HepG2 (cell line): Measurements from ENCODE around the gene LCLAT1. TPM values are rescaled to one million over a fixed set of nuclear protein-coding genes. Genes with fewer than 3 reads are reported as not detected.

ENCODE experiments used
- ATAC-seq: fragments of 200-7000 bp; cut with Tn5 transposase; 3 replicates; pipeline ENCODE4 v1.9.1; 2020; ENCODE audit warnings: mild to moderate bottlenecking, moderate library complexity
- BruUV-seq: library from RNA; stranded (reverse); fragments of 400-500 nt; replicated peaks from 2 replicates; lab custom pipeline; 2021; lab: Mats Ljungman, UMichigan
- CTCF ChIA-PET: fragments of 300-600 bp; formaldehyde crosslinking; extraction: SDS; loops from one replicate; lab custom pipeline; 2021; ENCODE audit warnings: low total read pairs, inconsistent platforms, low intra/inter-chr PET ratio; lab: Yijun Ruan, JAX
- POLR2A ChIA-PET: fragments of 350-600 bp; sonication (Branson Sonifier 250); formaldehyde crosslinking; loops from one replicate; lab custom pipeline; 2020; ENCODE audit warnings: antibody characterized with exemption, inconsistent platforms; lab: Yijun Ruan, JAX
- DNase-seq: peaks from one replicate; pipeline ENCODE4 v3.0.0-alpha.2; 2015; ENCODE audit warnings: low spot score
- FAIRE-seq: peaks from 3 replicates; lab custom pipeline; 2011; peaks lifted over from hg19 to GRCh38; lab: Jason Lieb, UNC
- H2AFZ ChIP-seq: one replicate; pipeline ENCODE4 v1.6.1; 2011; ENCODE audit warnings: low read length, inconsistent platforms
- H3K27ac ChIP-seq: fragments of 300-600 bp; 3 replicates; pipeline ENCODE4 v1.8.0; 2011; ENCODE audit warnings: mixed run types, mild to moderate bottlenecking, mixed read lengths, low read length, inconsistent platforms; ENCODE audit not compliant: insufficient read depth; ENCODE audit errors: extremely low read length
- H3K27me3 ChIP-seq, 2 experiments: fragments of 200-600 bp in 1 of 2; 2 replicates in 1 of 2; 3 replicates in 1 of 2; pipeline versions ENCODE4 v1.6.0 to v1.8.0; 2011; ENCODE audit warnings: low read length in 2 of 2, mild to moderate bottlenecking in 2 of 2, moderate library complexity in 2 of 2, inconsistent platforms in 1 of 2; ENCODE audit not compliant: insufficient read depth in 2 of 2, control insufficient read depth in 1 of 2
- H3K36me3 ChIP-seq, 2 experiments: fragments of 200-600 bp in 1 of 2; replicated peaks in 1 of 2; 2 replicates in 1 of 2; 3 replicates in 1 of 2; pipeline versions ENCODE4 v1.5.1 to v1.8.0; 2011; ENCODE audit warnings: low read length in 2 of 2, inconsistent platforms in 1 of 2; ENCODE audit not compliant: insufficient read depth in 2 of 2, control insufficient read depth in 1 of 2
- H3K4me1 ChIP-seq: 2 replicates; pipeline ENCODE4 v1.5.1; 2012; ENCODE audit warnings: low read length, inconsistent platforms; ENCODE audit not compliant: insufficient read depth
- H3K4me2 ChIP-seq: 2 replicates; pipeline ENCODE4 v1.6.0; 2011; ENCODE audit warnings: low read depth, low read length, inconsistent platforms
- H3K4me3 ChIP-seq, 3 experiments: fragments of 200-600 bp in 1 of 3; sonication (generic), shearing (Covaris generic) in 1 of 3; replicated peaks in 1 of 3; 2 replicates each; pipeline ENCODE4 v1.5.1; 2011 to 2016; ENCODE audit warnings: low read length in 3 of 3, inconsistent platforms in 2 of 3, low read depth in 2 of 3, mild to moderate bottlenecking in 2 of 3, control low read depth in 1 of 3, mixed read lengths in 1 of 3; ENCODE audit not compliant: insufficient read depth in 1 of 3
- H3K79me2 ChIP-seq: one replicate; pipeline ENCODE4 v1.6.1; 2011; ENCODE audit warnings: low read length, inconsistent platforms; ENCODE audit not compliant: insufficient read depth
- H3K9ac ChIP-seq: 2 replicates; pipeline ENCODE4 v1.6.0; 2011; ENCODE audit warnings: mild to moderate bottlenecking, low read depth, low read length, inconsistent platforms; ENCODE audit not compliant: insufficient read depth
- H3K9me3 ChIP-seq: 2 replicates; pipeline ENCODE4 v1.5.1; 2012; ENCODE audit warnings: mild to moderate bottlenecking, low read length
- H4K20me1 ChIP-seq: 2 replicates; pipeline ENCODE4 v1.6.0; 2011; ENCODE audit warnings: inconsistent platforms, mild to moderate bottlenecking, low read length, moderate library complexity; ENCODE audit not compliant: insufficient read depth
- AGO2 ChIP-seq: fragments of 200-400 bp; formaldehyde crosslinking; optimal IDR thresholded peaks from 2 replicates; pipeline ENCODE3; 2017; ENCODE audit warnings: mild to moderate bottlenecking, low read depth, low read length, moderate library complexity
- ARNTL ChIP-seq: sonication (generic); formaldehyde crosslinking; IDR thresholded peaks from 2 replicates; pipeline ENCODE4 v1.4.0; 2020; ENCODE audit warnings: mild to moderate bottlenecking, missing genetic modification reagents
- ERF ChIP-seq: IDR thresholded peaks from 2 replicates; pipeline ENCODE4 v1.6.1; 2018; ENCODE audit warnings: missing biosample characterization, missing genetic modification reagents
- NCOA1 ChIP-seq: sonication (generic); formaldehyde crosslinking; IDR thresholded peaks from 2 replicates; pipeline ENCODE4 v1.9.0; 2021; ENCODE audit warnings: missing genetic modification reagents
- NR2C2 ChIP-seq: sonication (generic); formaldehyde crosslinking; IDR thresholded peaks from 2 replicates; pipeline ENCODE4 v1.4.0; 2020; ENCODE audit warnings: missing genetic modification reagents, mild to moderate bottlenecking, moderate library complexity, borderline replicate concordance
- SIX4 ChIP-seq: sonication (generic); formaldehyde crosslinking; IDR thresholded peaks from 2 replicates; pipeline ENCODE4 v1.4.0; 2020; ENCODE audit warnings: missing genetic modification reagents
- ZNF317 ChIP-seq: sonication (generic); formaldehyde crosslinking; IDR thresholded peaks from 2 replicates; pipeline ENCODE4 v1.5.0; 2020; ENCODE audit warnings: mild to moderate bottlenecking, missing genetic modification reagents
- ZNF674 ChIP-seq: sonication (generic); formaldehyde crosslinking; IDR thresholded peaks from 2 replicates; pipeline ENCODE4 v1.5.0; 2020; ENCODE audit warnings: low read depth, mild to moderate bottlenecking, missing genetic modification reagents
- WGBS: methylation state at CpG from one replicate; pipeline ENCODE4 v1.1.6; 2017; ENCODE audit warnings: low lambda C conversion rate; 5-methylcytosine and 5-hydroxymethylcytosine counted together
- in situ Hi-C: cut with HindIII; loops from 2 replicates; pipeline ENCODE4 v1.10.0; 2017; ENCODE audit warnings: low pct_unique_long_range_greater_than_20kb; ENCODE audit not compliant: extremely low pct_ligation_motif_present
- intact Hi-C: fragments of 100-400 bp; cut with micrococcal nuclease; formaldehyde crosslinking; loops from one replicate; pipeline ENCODE4 v1.10.0; 2022; ENCODE audit not compliant: unreplicated experiment
- polyA plus RNA-seq, 8 experiments: library from polyadenylated mRNA; depleted of rRNA in 3 of 8; stranded (reverse) in 7 of 8; unstranded in 1 of 8; fragments of >200 nt; fragmentation: Illumina TruSeq in 4 of 8; extraction: Trizol in 4 of 8; gene quantifications; 2 replicates each; pipeline versions ENCODE4 v1.2.1 to v1.2.3, GENCODE V29; 2011 to 2016; ENCODE audit warnings: low read depth in 4 of 8, missing spikeins in 1 of 8, mixed read lengths in 1 of 8; ENCODE audit not compliant: insufficient read depth in 1 of 8
- total RNA-seq, 5 experiments: library from RNA; depleted of rRNA; stranded (reverse); fragments of >200 nt; fragmentation: Illumina TruSeq; extraction: Trizol; gene quantifications; 2 replicates each; pipeline ENCODE4 v1.2.3, GENCODE V29; 2016; ENCODE audit warnings: low read depth in 1 of 5
- TF ChIP-seq, protein P1 (sequence below): sonication (generic); formaldehyde crosslinking; conservative IDR thresholded peaks from 2 replicates; pipeline ENCODE4 v1.8.0; 2022; ENCODE audit warnings: mild to moderate bottlenecking, moderate library complexity, missing genetic modification reagents
- TF ChIP-seq, protein P2 (sequence below): sonication (generic); formaldehyde crosslinking; conservative IDR thresholded peaks from 2 replicates; pipeline ENCODE4 v1.4.0; 2020; ENCODE audit warnings: missing genetic modification reagents
- TF ChIP-seq, protein P3 (sequence below): sonication (generic); formaldehyde crosslinking; IDR thresholded peaks from 2 replicates; pipeline ENCODE4 v1.8.1; 2022; ENCODE audit warnings: mild to moderate bottlenecking, missing genetic modification reagents
- TF ChIP-seq, protein P4 (sequence below): sonication (generic); formaldehyde crosslinking; IDR thresholded peaks from 2 replicates; pipeline ENCODE4 v1.5.0; 2020; ENCODE audit warnings: missing genetic modification reagents
- TF ChIP-seq, protein P5 (sequence below): sonication (generic); formaldehyde crosslinking; IDR thresholded peaks from 2 replicates; pipeline ENCODE4 v1.5.0; 2020; ENCODE audit warnings: missing genetic modification reagents

Gene LCLAT1
- total and polyA plus RNA-seq, 2 of the 13 experiments (the other 11 are each of a cell fraction or from before 2014, with no cell fraction given) = 18.0 to 28.0 TPM

DNA sequence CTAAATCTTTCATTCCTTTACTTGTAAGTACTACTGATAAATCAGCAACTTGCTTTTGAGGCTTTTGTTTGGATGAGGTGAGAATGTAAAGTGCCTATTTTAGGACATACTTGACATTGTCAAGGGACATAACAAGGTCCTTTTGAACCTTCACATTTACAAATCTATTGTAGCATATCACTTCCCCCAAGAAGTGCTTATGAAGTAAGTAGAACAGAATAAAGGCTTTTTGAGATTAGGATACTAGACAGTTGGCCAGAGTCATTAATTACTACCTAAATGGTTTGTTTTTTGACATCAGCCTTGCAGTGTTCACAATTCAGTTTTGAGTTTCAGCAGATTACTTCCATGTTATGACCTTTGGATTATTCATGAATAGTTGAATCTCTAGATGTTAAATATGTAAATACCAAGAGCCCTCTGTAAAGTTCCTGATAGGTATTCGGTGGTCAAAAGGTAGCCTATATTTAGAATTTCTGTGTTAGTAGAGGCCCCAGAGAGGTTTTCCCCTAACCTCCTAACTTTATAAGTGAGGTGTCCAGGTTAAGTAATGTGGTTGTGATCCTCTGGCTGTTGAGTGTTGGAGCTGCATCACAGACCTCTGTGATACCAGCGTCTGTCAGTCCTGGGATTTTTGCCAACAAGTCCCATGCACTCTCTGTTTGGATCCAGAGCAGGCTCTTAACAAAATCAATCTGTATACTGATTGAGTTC is 67.2 kb downstream of the LCLAT1 start:
- ChIA-PET POLR2A (no interaction called here), CTCF (no interaction called here)
- in situ Hi-C loops = no loop called here
- FAIRE-seq (no peak), DNase-seq (peak; percentile 15), ATAC-seq (peak; percentile 29; the same call in 1 of the 3 replicates)
- peaks cover 27% of the 10 kb centered on the region for H3K79me2 ChIP-seq
- no peak overlapping the region for H3K4me3 ChIP-seq
- H4K20me1 ChIP-seq = no peaks in the 10 kb centered on the region
- no peak overlapping the region for H3K4me2 ChIP-seq
- no peak overlapping the region for H2AFZ ChIP-seq
- H3K4me1 ChIP-seq = peaks cover 52% of the 10 kb centered on the region
- intact Hi-C loops = no loop called here
- no peaks in the 10 kb centered on the region for H3K27me3 ChIP-seq
- 0 out of 5 replicates have a peak, but pooled peaks cover 0 to 4% of the 10 kb centered on the region in 2 experiments for H3K36me3 ChIP-seq
- WGBS = 78% methylated on average over 2 of the region's 2 CpGs
- no peak overlapping the region for H3K27ac ChIP-seq
- H3K9me3 ChIP-seq = peaks cover 10% of the 10 kb centered on the region; the same call in 1 of the 2 replicates
- no TSS peak for BruUV-seq
- H3K9ac ChIP-seq = no peak overlapping the region
- TF ChIP-seq, protein P1, sequence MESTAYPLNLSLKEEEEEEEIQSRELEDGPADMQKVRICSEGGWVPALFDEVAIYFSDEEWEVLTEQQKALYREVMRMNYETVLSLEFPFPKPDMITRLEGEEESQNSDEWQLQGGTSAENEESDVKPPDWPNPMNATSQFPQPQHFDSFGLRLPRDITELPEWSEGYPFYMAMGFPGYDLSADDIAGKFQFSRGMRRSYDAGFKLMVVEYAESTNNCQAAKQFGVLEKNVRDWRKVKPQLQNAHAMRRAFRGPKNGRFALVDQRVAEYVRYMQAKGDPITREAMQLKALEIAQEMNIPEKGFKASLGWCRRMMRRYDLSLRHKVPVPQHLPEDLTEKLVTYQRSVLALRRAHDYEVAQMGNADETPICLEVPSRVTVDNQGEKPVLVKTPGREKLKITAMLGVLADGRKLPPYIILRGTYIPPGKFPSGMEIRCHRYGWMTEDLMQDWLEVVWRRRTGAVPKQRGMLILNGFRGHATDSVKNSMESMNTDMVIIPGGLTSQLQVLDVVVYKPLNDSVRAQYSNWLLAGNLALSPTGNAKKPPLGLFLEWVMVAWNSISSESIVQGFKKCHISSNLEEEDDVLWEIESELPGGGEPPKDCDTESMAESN (CRISPR knock-in tag) = no peak
- TF ChIP-seq, protein P2, sequence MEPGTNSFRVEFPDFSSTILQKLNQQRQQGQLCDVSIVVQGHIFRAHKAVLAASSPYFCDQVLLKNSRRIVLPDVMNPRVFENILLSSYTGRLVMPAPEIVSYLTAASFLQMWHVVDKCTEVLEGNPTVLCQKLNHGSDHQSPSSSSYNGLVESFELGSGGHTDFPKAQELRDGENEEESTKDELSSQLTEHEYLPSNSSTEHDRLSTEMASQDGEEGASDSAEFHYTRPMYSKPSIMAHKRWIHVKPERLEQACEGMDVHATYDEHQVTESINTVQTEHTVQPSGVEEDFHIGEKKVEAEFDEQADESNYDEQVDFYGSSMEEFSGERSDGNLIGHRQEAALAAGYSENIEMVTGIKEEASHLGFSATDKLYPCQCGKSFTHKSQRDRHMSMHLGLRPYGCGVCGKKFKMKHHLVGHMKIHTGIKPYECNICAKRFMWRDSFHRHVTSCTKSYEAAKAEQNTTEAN (CRISPR knock-in tag) = no peak
- no peak for TF ChIP-seq NR2C2 (CRISPR knock-in tag)
- no peak for TF ChIP-seq AGO2
- TF ChIP-seq SIX4 (CRISPR knock-in tag) = no peak
- TF ChIP-seq ARNTL (CRISPR knock-in tag) = no peak
- TF ChIP-seq, protein P3, sequence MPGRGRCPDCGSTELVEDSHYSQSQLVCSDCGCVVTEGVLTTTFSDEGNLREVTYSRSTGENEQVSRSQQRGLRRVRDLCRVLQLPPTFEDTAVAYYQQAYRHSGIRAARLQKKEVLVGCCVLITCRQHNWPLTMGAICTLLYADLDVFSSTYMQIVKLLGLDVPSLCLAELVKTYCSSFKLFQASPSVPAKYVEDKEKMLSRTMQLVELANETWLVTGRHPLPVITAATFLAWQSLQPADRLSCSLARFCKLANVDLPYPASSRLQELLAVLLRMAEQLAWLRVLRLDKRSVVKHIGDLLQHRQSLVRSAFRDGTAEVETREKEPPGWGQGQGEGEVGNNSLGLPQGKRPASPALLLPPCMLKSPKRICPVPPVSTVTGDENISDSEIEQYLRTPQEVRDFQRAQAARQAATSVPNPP (CRISPR knock-in tag) = no peak
- TF ChIP-seq, protein P4, sequence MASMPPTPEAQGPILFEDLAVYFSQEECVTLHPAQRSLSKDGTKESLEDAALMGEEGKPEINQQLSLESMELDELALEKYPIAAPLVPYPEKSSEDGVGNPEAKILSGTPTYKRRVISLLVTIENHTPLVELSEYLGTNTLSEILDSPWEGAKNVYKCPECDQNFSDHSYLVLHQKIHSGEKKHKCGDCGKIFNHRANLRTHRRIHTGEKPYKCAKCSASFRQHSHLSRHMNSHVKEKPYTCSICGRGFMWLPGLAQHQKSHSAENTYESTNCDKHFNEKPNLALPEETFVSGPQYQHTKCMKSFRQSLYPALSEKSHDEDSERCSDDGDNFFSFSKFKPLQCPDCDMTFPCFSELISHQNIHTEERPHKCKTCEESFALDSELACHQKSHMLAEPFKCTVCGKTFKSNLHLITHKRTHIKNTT (CRISPR knock-in tag) = no peak
- no peak for TF ChIP-seq ERF
- no peak for TF ChIP-seq ZNF674 (CRISPR knock-in tag)
- TF ChIP-seq NCOA1 = no peak
- no peak for TF ChIP-seq ZNF317
- TF ChIP-seq, protein P5, sequence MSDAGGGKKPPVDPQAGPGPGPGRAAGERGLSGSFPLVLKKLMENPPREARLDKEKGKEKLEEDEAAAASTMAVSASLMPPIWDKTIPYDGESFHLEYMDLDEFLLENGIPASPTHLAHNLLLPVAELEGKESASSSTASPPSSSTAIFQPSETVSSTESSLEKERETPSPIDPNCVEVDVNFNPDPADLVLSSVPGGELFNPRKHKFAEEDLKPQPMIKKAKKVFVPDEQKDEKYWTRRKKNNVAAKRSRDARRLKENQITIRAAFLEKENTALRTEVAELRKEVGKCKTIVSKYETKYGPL = no peak
